Activated CD8-positive, alpha-beta T cell treated with anti-CD3 and anti-CD28 coated beads for 36 hours (primary cell): ENCODE measurements around the gene CIAO1. TPM values are rescaled to one million over a fixed set of nuclear protein-coding genes. Genes with fewer than 3 reads are reported as not detected.
"Not testable (repeated sequence)": the region's sequence is repeated elsewhere in the genome, so short reads cannot be mapped to it uniquely, and the experiment has no call there.

Experiments
- ATAC-seq: fragments of 200-7000 bp; cut with Tn5 transposase; one replicate; pipeline ENCODE4 v1.10.0; 2021; ENCODE audit warnings: mild to moderate bottlenecking, moderate library complexity
- CTCF ChIA-PET: fragments of 350-600 bp; sonication (Branson Sonifier 250); formaldehyde crosslinking; loops from one replicate; lab custom pipeline; 2021; ENCODE audit warnings: antibody characterized with exemption; lab: Charles Lee
- POLR2A ChIA-PET: fragments of 350-600 bp; sonication (Branson Sonifier 250); formaldehyde crosslinking; loops from one replicate; lab custom pipeline; 2021; ENCODE audit warnings: antibody characterized with exemption; lab: Charles Lee
- DNase-seq: peaks from one replicate; pipeline ENCODE4 v3.0.0-alpha.2; 2020
- H3K27ac Mint-ChIP-seq: one replicate; pipeline ENCODE4 v1.8.0; 2021; ENCODE audit warnings: mild to moderate bottlenecking, mixed read lengths
- H3K27me3 Mint-ChIP-seq: one replicate; pipeline ENCODE4 v1.8.0; 2021; ENCODE audit warnings: mixed read lengths
- H3K36me3 Mint-ChIP-seq: one replicate; pipeline ENCODE4 v1.8.0; 2021; ENCODE audit warnings: low read depth, mixed read lengths
- H3K4me1 Mint-ChIP-seq: one replicate; pipeline ENCODE4 v1.8.0; 2021; ENCODE audit warnings: low read depth, mixed read lengths
- H3K4me3 Mint-ChIP-seq: one replicate; pipeline ENCODE4 v1.8.0; 2021; ENCODE audit warnings: mild to moderate bottlenecking, moderate library complexity, mixed read lengths
- H3K9me3 Mint-ChIP-seq: one replicate; pipeline ENCODE4 v1.8.0; 2021; ENCODE audit warnings: mixed read lengths
- CTCF ChIP-seq: fragments of 200-600 bp; IDR thresholded peaks from one replicate; pipeline ENCODE4 v1.8.0; 2022; ENCODE audit warnings: antibody characterized with exemption, mild to moderate bottlenecking
- intact Hi-C: fragments of 100-400 bp; cut with micrococcal nuclease; formaldehyde crosslinking; loops from one replicate; pipeline ENCODE4 v1.10.0; 2022
- total RNA-seq, 2 experiments: library from RNA; stranded (reverse); gene quantifications; one replicate each; pipeline ENCODE4 v1.2.3, GENCODE V29; 2021

Gene CIAO1
- total RNA-seq, 2 experiments from 2014 or later: 72.1 to 72.3 TPM

GRCh38 chr2:96252526-96252925 lies 13.5 kb upstream of the CIAO1 start:
- intact Hi-C loops: no loop called here
- CTCF ChIA-PET: interaction anchor here (1.5 to 2.3 kb wide), 3 partner anchors 8 to 78 kb away, joined by 3 to 8 read pairs (median 7); no protein-coding TSS in a partner anchor

GRCh38 chr2:96253006-96253405 lies 13.0 kb upstream of the CIAO1 start:
- ATAC-seq: no peak
- Mint-ChIP-seq H3K9me3 (no peaks in the 10 kb centered on the region), H3K4me3 (no peak overlapping the region), H3K27me3 (no peaks in the 10 kb centered on the region), H3K36me3 (peaks cover 21% of the 10 kb centered on the region), H3K4me1 (peaks cover 28% of the 10 kb centered on the region), H3K27ac (no peak overlapping the region)
- intact Hi-C loops: no loop called here
- POLR2A ChIA-PET: interaction anchor here (0.6 to 3.4 kb wide), 4 partner anchors 9 to 110 kb away, joined by 3 to 9 read pairs (median 4); no protein-coding TSS in a partner anchor
- CTCF ChIA-PET: interaction anchor here (2.0 to 2.3 kb wide), 2 partner anchors 12 to 79 kb away, joined by 7 to 8 read pairs; no protein-coding TSS in a partner anchor
- TF ChIP-seq CTCF: no peak
- no peak for DNase-seq

More at GRCh38 chr2:96252526-96252925, 13.5 kb upstream of the CIAO1 start:
- H3K27ac Mint-ChIP-seq: peak overlapping the region; percentile 55
- H3K4me3 Mint-ChIP-seq: no peak overlapping the region
- H3K9me3 Mint-ChIP-seq: no peaks in the 10 kb centered on the region
- peaks cover 18% of the 10 kb centered on the region for H3K36me3 Mint-ChIP-seq
- H3K27me3 Mint-ChIP-seq: no peaks in the 10 kb centered on the region
- no peak for TF ChIP-seq CTCF
- H3K4me1 Mint-ChIP-seq: peaks cover 24% of the 10 kb centered on the region
- ATAC-seq (no peak), DNase-seq (no peak)
- POLR2A ChIA-PET: interaction anchor here (1.0 to 3.4 kb wide), 3 partner anchors 9 to 14 kb away, joined by 3 to 9 read pairs (median 4); no protein-coding TSS in a partner anchor

- H3K9me3 Mint-ChIP-seq: no peaks in the 10 kb centered on the region
- no peak for TF ChIP-seq CTCF
- POLR2A ChIA-PET: interaction anchor here (1.2 to 3.4 kb wide), 2 partner anchors 12 to 16 kb away, joined by 5 to 9 read pairs; no protein-coding TSS in a partner anchor
- no peaks in the 10 kb centered on the region for H3K27me3 Mint-ChIP-seq
- H3K4me1 Mint-ChIP-seq: peaks cover 40% of the 10 kb centered on the region
- peaks cover 21% of the 10 kb centered on the region for H3K36me3 Mint-ChIP-seq
- no peak overlapping the region for H3K4me3 Mint-ChIP-seq
- CTCF ChIA-PET: interaction anchor here (0.8 to 2.3 kb wide), 5 partner anchors 9 to 232 kb away, joined by 3 to 8 read pairs (median 3); no protein-coding TSS in a partner anchor
- intact Hi-C loops: no loop called here
- DNase-seq (no peak), ATAC-seq (no peak)
- H3K27ac Mint-ChIP-seq: no peak overlapping the region
Observed at GRCh38 chr2:96254571-96254970, 11.5 kb upstream of the CIAO1 start.

- ATAC-seq (no peak), DNase-seq (no peak)
- Mint-ChIP-seq H3K36me3 (peaks cover 22% of the 10 kb centered on the region), H3K9me3 (no peaks in the 10 kb centered on the region), H3K27ac (peak overlapping the region; percentile 75), H3K27me3 (no peaks in the 10 kb centered on the region), H3K4me1 (peaks cover 55% of the 10 kb centered on the region), H3K4me3 (peak overlapping the region; percentile 10)
- no peak for TF ChIP-seq CTCF
- CTCF ChIA-PET: interaction anchor here (1.0 to 1.9 kb wide), 7 partner anchors 8 to 264 kb away, joined by 3 to 8 read pairs (median 4); partner anchors contain the start of genes ASTL, CIAO1 and TMEM127
- intact Hi-C loops: no loop called here
- POLR2A ChIA-PET: interaction anchor here (1.0 kb wide), 1 partner anchor 48 kb away, joined by 3 read pairs; the partner anchor contains the start of gene STARD7
Observed at GRCh38 chr2:96256611-96257113, 9.4 kb upstream of the CIAO1 start.

GRCh38 chr2:96257744-96258143 lies 8.3 kb upstream of the CIAO1 start:
- Mint-ChIP-seq H3K36me3 (peaks cover 24% of the 10 kb centered on the region), H3K4me1 (peaks cover 62% of the 10 kb centered on the region), H3K27ac (peak overlapping the region; percentile 50)
- CTCF ChIA-PET: interaction anchor here (1.8 to 2.6 kb wide), 2 partner anchors 83 to 119 kb away, joined by 4 to 10 read pairs; partner anchors contain the start of gene ASTL
- ATAC-seq, H3K9me3 Mint-ChIP-seq, H3K4me3 Mint-ChIP-seq, H3K27me3 Mint-ChIP-seq, DNase-seq, intact Hi-C loops: not testable (repeated sequence)
- POLR2A ChIA-PET: interaction anchor here (0.6 kb wide), 1 partner anchor 14 kb away, joined by 4 read pairs; no protein-coding TSS in a partner anchor
